GM13976 (cell line): Measurements from ENCODE around the gene ANKRD63.
A peak's percentile ranks its signal among the peaks of the same experiment; 100 is the strongest.

Source experiments
- DNase-seq: peaks from one replicate; pipeline ENCODE4 v3.0.0; 2012; ENCODE audit warnings: low spot score
- in situ Hi-C: fragments of 300-500 bp; cut with MboI; formaldehyde crosslinking; loops from one replicate; pipeline ENCODE4 v1.12.0; 2022; ENCODE audit warnings: low sequenced_read_pairs, mixed read lengths, inconsistent platforms; ENCODE audit not compliant: unreplicated experiment
- TF ChIP-seq, protein P1 (sequence below): IDR thresholded peaks from 2 replicates; pipeline ENCODE4 v1.5.1; 2012; ENCODE audit warnings: borderline replicate concordance, mild to moderate bottlenecking; ENCODE audit not compliant: insufficient read depth; ENCODE audit errors: extremely low read depth, missing control alignments, control extremely low read depth

The ANKRD63 gene

DNA sequence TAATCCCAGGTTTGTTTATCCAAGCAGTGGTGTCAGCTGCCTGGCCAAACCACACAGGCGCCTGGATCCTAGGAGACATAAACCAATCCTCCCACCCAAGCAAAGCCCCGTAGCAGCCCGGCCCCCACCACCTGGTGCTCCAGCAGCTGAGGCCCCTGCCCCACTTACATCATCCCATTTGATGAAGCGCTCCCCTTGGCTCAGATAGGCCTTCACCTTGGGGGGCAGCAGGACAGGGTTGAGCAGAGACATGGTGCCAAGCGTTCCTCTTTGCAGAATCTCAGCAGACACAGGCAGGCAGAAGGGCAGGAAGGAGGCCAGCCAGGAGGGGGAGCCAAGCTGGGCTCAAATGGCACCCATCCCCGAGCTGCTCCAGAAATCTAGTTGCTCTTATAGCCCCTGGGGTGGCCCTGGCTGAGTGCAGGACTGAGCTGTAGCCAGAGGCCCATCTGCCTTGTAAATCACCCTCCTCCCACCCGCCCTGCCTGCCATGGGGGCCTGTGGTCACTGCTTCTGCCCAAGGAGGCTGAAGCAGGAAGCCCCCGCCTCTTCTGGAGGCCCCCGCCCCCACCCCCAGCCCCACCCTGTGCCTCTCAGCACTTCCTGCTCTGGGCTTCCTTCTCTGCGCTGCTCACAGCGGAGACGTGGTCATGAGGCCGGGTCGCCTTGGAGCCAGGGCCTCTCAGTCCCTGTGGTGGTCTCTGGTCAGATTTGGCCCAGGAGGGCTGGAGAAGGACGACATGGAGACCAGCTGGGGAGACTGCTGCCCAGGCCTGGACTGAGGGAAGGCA, 24.8 kb upstream of the ANKRD63 start, which contains the start of gene PLCB2:
TSS of gene PLCB2 (minus strand) at position 515 of the 791 bp plus-strand sequence. CDS start at position 252, 263 bp downstream.
- TF ChIP-seq, protein P1, sequence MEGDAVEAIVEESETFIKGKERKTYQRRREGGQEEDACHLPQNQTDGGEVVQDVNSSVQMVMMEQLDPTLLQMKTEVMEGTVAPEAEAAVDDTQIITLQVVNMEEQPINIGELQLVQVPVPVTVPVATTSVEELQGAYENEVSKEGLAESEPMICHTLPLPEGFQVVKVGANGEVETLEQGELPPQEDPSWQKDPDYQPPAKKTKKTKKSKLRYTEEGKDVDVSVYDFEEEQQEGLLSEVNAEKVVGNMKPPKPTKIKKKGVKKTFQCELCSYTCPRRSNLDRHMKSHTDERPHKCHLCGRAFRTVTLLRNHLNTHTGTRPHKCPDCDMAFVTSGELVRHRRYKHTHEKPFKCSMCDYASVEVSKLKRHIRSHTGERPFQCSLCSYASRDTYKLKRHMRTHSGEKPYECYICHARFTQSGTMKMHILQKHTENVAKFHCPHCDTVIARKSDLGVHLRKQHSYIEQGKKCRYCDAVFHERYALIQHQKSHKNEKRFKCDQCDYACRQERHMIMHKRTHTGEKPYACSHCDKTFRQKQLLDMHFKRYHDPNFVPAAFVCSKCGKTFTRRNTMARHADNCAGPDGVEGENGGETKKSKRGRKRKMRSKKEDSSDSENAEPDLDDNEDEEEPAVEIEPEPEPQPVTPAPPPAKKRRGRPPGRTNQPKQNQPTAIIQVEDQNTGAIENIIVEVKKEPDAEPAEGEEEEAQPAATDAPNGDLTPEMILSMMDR = peak; percentile 52
- in situ Hi-C loops = no loop called here
- peak; percentile 83 for DNase-seq

DNA sequence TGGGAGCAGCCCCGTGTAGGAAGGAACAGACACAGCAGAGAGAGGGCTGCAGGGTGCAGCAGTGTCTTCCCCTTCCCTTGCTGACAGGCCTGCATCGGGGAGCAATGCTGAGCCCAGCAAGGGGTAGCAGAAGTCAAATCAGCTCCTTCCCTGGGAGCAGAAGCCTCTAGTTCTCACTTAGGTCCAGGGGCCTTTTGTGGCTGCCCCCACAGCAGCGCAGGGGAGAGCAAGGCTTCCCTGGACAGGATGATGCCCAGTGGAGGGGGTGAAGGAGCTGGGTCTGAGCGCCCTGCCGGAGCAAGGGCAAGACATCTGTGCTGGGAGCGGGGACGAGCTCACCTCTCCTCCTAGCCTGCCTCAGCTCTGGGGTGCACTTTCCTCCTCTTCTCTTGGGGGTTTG, 24.0 kb upstream of the ANKRD63 start:
- DNase-seq = peak; percentile 47
- in situ Hi-C loops = no loop called here
- TF ChIP-seq, protein P1 = no peak

DNA sequence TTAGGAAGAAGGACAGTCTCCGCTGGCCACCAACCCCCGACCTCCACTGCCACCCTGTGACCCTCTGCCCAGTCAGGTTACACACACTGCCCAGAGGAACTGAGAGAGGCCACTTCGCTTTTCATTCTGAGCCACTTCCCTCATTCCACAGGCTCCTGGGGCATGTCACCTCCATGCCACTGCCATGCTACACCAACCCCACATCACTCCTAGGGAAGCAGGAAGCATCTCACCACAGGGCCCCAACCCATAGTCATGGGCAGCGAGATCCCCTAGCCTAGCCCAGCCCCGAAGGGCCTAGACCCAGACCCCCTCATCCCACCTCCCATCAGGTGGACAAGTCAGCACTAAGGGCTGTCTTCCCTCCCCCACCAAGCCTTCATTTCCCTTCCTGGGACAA, 23.5 kb upstream of the ANKRD63 start:
- in situ Hi-C loops = no loop called here
- TF ChIP-seq, protein P1 = no peak

DNA sequence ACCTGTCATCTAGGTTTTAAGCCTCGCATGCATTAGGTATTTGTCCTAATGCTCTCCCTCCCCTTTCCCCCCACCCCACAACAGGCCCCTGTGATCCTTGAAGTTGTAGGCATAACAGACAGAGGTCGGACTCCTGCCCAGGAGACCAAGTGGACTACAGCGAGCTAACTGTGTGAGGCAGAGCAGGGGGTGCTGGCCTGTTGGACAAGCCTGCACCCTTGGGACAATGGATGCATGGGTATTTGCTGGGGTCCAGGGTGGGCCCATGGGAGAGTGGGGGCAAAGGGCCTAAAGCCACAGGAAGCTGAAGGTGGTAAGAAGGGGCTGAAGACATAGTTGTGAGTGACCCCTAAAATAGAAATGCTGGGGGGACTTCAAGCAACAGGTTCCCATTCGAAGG, 22.4 kb upstream of the ANKRD63 start:
- no peak for DNase-seq
- in situ Hi-C loops = no loop called here
- TF ChIP-seq, protein P1 = no peak

More for the DNA sequence above, 23.5 kb upstream of the ANKRD63 start:
- no peak for DNase-seq

DNA sequence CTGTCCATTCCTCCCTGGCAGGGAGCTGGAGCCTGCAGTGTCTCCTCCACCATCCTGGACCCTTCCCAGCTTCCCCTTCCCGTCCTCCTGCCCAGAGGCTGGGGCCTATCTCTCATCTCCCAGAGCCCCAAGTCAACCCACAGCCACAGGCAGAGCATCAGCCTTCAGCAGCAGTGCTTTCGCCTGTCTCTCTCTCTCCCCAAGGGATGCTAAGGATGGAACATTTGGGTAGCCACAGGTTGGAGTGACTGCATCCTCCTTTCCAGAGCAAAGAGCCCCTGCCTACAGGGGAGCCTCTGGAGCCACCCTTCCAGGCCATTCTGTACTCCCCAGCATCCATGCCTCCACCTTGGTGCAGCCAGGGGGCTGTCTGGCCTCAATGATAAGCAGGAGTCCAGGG, 20.7 kb upstream of the ANKRD63 start:
- in situ Hi-C loops = no loop called here

DNA sequence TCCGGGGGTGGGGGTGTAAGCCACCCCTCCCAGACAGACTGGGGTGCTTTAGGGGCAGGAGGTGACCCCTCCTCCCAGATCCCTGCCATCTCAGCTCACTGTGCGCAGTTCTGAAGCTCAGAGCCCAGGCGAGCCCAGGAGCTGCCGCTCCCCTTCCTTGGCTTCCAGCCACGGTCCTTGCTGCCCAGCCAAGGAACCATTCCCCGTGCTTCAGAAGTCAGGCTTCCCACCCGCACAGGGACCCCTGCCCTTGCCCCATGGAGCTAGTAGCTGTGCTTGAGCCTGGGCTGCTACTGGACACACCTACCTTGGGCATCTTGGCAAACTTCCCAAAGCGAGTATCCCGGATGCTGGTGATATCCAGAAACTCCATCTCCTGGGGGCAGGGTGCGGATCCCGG, 20.1 kb upstream of the ANKRD63 start:
- no peak for DNase-seq
- in situ Hi-C loops = no loop called here
- TF ChIP-seq, protein P1 = no peak

More for the DNA sequence above, 20.7 kb upstream of the ANKRD63 start:
- TF ChIP-seq, protein P1 = no peak
- no peak for DNase-seq

DNA sequence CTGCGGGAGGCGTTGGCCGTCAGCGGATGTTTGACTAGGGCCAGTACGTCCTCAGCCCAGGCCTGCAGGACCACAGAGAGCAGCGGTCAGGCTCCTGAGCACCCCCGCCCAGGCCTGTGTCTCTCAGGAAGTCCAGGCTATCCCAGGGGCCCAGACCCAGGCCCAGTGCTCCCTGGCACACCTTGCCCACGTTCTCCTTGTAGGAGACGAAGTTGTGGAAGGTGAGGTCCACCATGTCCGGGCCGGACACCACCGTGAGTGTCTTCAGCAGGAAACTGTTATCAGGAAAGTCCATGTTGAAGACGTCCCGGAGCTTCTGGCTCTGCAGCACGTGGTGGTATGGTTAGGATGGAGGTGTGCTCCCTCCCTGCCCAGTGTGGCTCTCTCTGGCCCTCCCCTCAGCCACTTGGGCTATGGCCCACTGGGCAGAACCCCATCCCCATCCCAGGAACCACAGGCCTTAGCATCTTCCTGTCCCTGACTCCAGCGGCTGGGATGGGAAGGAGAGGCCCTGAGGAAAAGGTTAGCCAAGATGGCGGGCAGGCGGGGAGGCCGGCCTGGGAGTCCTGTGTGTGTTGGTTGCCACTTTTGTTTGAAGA, 19.5 kb upstream of the ANKRD63 start:
- in situ Hi-C loops = no loop called here
- TF ChIP-seq, protein P1 = no peak
- DNase-seq = no peak
